NB4 (cell line): Measurements from ENCODE around the gene C1RL.

Source experiments
- POLR2A ChIP-seq: IDR thresholded peaks from 2 replicates; pipeline ENCODE4 v1.6.1; 2011; ENCODE audit warnings: mild to moderate bottlenecking; ENCODE audit not compliant: insufficient read length; ENCODE audit errors: extremely low read depth
- TF ChIP-seq, protein P1 (sequence below): IDR thresholded peaks from one replicate; pipeline ENCODE4 v1.5.1; 2012; ENCODE audit warnings: low read depth, low read length

DNA sequence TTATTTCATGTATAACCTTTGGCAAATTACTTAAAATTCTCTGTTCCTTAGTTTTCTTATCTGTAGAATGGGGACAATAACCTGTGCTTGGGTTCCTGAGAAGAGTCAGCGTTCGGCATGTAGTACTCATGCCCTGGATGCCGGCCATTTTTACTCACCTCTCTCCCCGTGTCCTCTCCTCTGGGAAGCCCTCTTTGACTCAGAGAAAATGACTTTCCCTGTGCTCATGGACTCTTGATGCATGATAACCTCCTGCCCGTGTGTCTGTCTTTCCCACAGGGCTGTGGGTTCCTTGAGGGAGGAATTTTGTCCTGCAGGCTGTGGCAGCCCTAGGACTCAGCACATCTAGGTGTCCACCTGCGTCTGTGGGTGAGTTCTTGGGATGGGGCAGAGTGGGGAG, 5.8 kb upstream of the C1RL start:
- TF ChIP-seq, protein P1, sequence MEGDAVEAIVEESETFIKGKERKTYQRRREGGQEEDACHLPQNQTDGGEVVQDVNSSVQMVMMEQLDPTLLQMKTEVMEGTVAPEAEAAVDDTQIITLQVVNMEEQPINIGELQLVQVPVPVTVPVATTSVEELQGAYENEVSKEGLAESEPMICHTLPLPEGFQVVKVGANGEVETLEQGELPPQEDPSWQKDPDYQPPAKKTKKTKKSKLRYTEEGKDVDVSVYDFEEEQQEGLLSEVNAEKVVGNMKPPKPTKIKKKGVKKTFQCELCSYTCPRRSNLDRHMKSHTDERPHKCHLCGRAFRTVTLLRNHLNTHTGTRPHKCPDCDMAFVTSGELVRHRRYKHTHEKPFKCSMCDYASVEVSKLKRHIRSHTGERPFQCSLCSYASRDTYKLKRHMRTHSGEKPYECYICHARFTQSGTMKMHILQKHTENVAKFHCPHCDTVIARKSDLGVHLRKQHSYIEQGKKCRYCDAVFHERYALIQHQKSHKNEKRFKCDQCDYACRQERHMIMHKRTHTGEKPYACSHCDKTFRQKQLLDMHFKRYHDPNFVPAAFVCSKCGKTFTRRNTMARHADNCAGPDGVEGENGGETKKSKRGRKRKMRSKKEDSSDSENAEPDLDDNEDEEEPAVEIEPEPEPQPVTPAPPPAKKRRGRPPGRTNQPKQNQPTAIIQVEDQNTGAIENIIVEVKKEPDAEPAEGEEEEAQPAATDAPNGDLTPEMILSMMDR = no peak
- TF ChIP-seq POLR2A = no peak
